Osteocyte (in vitro differentiated cells): ENCODE data around the gene METTL22. TPM values are rescaled to one million over a fixed set of nuclear protein-coding genes. Genes with fewer than 3 reads are reported as not detected.

Source experiments
- DNase-seq: peaks from one replicate; pipeline ENCODE4 v3.0.0; 2021; ENCODE audit warnings: mixed read lengths; ENCODE audit not compliant: unreplicated experiment; ENCODE audit errors: extremely low spot score
- H3K27ac Mint-ChIP-seq: one replicate; pipeline ENCODE4 v1.8.0; 2021; ENCODE audit warnings: mild to moderate bottlenecking, mixed read lengths; ENCODE audit not compliant: unreplicated experiment
- H3K27me3 Mint-ChIP-seq: one replicate; pipeline ENCODE4 v1.8.0; 2021; ENCODE audit warnings: mixed read lengths; ENCODE audit not compliant: unreplicated experiment
- H3K36me3 Mint-ChIP-seq: one replicate; pipeline ENCODE4 v1.8.0; 2021; ENCODE audit warnings: mixed read lengths; ENCODE audit not compliant: unreplicated experiment
- H3K4me1 Mint-ChIP-seq: one replicate; pipeline ENCODE4 v1.8.0; 2021; ENCODE audit warnings: mixed read lengths; ENCODE audit not compliant: unreplicated experiment
- H3K4me3 Mint-ChIP-seq: one replicate; pipeline ENCODE4 v1.8.0; 2021; ENCODE audit warnings: mild to moderate bottlenecking, moderate library complexity, mixed read lengths; ENCODE audit not compliant: unreplicated experiment
- H3K9me3 Mint-ChIP-seq: one replicate; pipeline ENCODE4 v1.8.0; 2021; ENCODE audit warnings: mixed read lengths; ENCODE audit not compliant: unreplicated experiment
- CTCF ChIP-seq: fragments of 200-600 bp; sonication (generic); IDR thresholded peaks from 2 replicates; pipeline ENCODE4 v1.5.0; 2021; ENCODE audit warnings: antibody characterized with exemption, mild to moderate bottlenecking, moderate library complexity
- total RNA-seq: library from RNA; stranded (reverse); gene quantifications from 2 replicates; pipeline ENCODE4 v1.2.1, GENCODE V29; 2021

Gene METTL22
- total RNA-seq, 1 donor from 2014 or later: 40.1 TPM

- Mint-ChIP-seq H3K4me3 (no peak overlapping the region), H3K4me1 (no peaks in the 10 kb centered on the region), H3K36me3 (no peaks in the 10 kb centered on the region), H3K27me3 (no peaks in the 10 kb centered on the region), H3K27ac (no peak overlapping the region), H3K9me3 (no peaks in the 10 kb centered on the region)
- DNase-seq: no peak
- no peak for TF ChIP-seq CTCF
Measured at GRCh38 chr16:8595783-8596182, 25.7 kb upstream of the METTL22 start.

GRCh38 chr16:8596581-8596980, 24.9 kb upstream of the METTL22 start:
- DNase-seq: no peak
- TF ChIP-seq CTCF: no peak
- Mint-ChIP-seq H3K9me3 (no peaks in the 10 kb centered on the region), H3K4me3 (no peak overlapping the region), H3K27ac (no peak overlapping the region), H3K27me3 (no peaks in the 10 kb centered on the region), H3K4me1 (no peaks in the 10 kb centered on the region), H3K36me3 (no peaks in the 10 kb centered on the region)

- no peak for DNase-seq
- no peaks in the 10 kb centered on the region for H3K36me3 Mint-ChIP-seq
Measured at GRCh38 chr16:8600144-8600775, 21.2 kb upstream of the METTL22 start.

GRCh38 chr16:8605554-8605953, 15.9 kb upstream of the METTL22 start:
- Mint-ChIP-seq H3K36me3 (no peaks in the 10 kb centered on the region), H3K27me3 (peaks cover 12% of the 10 kb centered on the region), H3K27ac (no peak overlapping the region), H3K9me3 (peaks cover 2% of the 10 kb centered on the region), H3K4me3 (no peak overlapping the region), H3K4me1 (no peaks in the 10 kb centered on the region)
- DNase-seq: no peak
- TF ChIP-seq CTCF: no peak

More at GRCh38 chr16:8600144-8600775, 21.2 kb upstream of the METTL22 start:
- H3K27ac Mint-ChIP-seq: no peak overlapping the region
- no peaks in the 10 kb centered on the region for H3K9me3 Mint-ChIP-seq
- peaks cover 5% of the 10 kb centered on the region for H3K27me3 Mint-ChIP-seq
- no peak for TF ChIP-seq CTCF
- no peak overlapping the region for H3K4me3 Mint-ChIP-seq
- H3K4me1 Mint-ChIP-seq: no peaks in the 10 kb centered on the region

GRCh38 chr16:8607214-8607613, 14.3 kb upstream of the METTL22 start:
- H3K4me3 Mint-ChIP-seq: no peak overlapping the region
- DNase-seq: no peak
- H3K36me3 Mint-ChIP-seq: no peaks in the 10 kb centered on the region
- no peaks in the 10 kb centered on the region for H3K4me1 Mint-ChIP-seq
- peaks cover 2% of the 10 kb centered on the region for H3K9me3 Mint-ChIP-seq
- no peak for TF ChIP-seq CTCF
- H3K27ac Mint-ChIP-seq: no peak overlapping the region
- H3K27me3 Mint-ChIP-seq: peaks cover 10% of the 10 kb centered on the region
